ENCODE data around the gene CCZ1B.
"Not testable (repeated sequence)": the region's sequence is repeated elsewhere in the genome, so short reads cannot be mapped to it uniquely, and the experiment has no call there.

CCZ1B gene

GRCh38 chr7:6831018-6831725 is 5.1 kb upstream of the CCZ1B start:
- no peak for DNase-seq (ENCODE audit: low spot score)

GRCh38 chr7:6830026-6830425 is 4.0 kb upstream of the CCZ1B start:
- DNase-seq (ENCODE audit: low spot score), result not testable (repeated sequence)

GRCh38 chr7:6829616-6830015 is 3.5 kb upstream of the CCZ1B start:
- not testable (repeated sequence) for DNase-seq (ENCODE audit: low spot score)

DNA sequence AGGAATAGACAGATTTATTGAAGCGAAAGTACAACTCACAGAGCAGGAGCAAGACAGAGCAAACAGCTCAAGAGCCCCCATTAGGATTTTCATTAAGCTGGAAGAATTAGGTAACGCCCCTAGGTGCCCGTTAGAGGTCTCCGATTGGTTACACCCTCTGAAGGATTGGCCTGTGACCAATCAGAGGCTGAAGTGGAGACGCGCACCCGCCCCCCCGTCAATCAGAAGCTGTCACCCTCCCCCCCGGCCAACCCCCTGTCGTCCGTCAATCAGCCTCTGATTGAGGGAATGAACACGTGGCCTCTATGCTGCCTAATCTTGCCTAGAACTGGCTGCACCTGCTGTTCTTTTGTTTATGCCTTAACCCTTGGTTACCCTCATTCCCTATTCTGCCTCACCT is 1.1 kb upstream of the CCZ1B start:
- peak; percentile 71 for DNase-seq (ENCODE audit: low spot score)

GRCh38 chr7:6825236-6826125 is 594 bp downstream of the CCZ1B start:
- not testable (repeated sequence) for DNase-seq (ENCODE audit: low spot score)

GRCh38 chr7:6821622-6822021 is 4.5 kb downstream of the CCZ1B start:
- not testable (repeated sequence) for DNase-seq (ENCODE audit: low spot score)

DNA sequence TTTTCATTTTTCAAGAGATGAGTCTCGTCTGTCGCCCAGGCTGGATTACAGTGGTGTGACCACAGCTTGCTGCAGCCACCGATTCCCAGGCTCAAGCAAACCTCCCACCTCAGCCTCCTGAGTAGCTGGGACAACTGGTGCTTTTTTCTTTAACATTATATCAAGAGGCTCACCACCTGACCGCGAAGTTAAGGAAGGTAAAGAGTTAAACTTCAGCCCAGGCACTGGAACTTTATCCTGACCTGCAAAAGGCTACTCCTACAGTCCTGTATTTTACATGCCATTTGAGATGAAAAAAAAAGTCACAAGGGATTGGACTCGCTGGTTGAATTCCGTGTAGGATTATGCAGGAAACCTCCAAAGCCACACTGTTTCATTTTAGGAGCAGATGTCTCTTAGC is 10.6 kb downstream of the CCZ1B start:
- DNase-seq (ENCODE audit: low spot score), result not testable (repeated sequence)

GRCh38 chr7:6813011-6813410 is 13.1 kb downstream of the CCZ1B start:
- DNase-seq (ENCODE audit: low spot score), result not testable (repeated sequence)

- DNase-seq (ENCODE audit: low spot score), result not testable (repeated sequence)
Observed at GRCh38 chr7:6807959-6808358, 18.1 kb downstream of the CCZ1B start.

DNA sequence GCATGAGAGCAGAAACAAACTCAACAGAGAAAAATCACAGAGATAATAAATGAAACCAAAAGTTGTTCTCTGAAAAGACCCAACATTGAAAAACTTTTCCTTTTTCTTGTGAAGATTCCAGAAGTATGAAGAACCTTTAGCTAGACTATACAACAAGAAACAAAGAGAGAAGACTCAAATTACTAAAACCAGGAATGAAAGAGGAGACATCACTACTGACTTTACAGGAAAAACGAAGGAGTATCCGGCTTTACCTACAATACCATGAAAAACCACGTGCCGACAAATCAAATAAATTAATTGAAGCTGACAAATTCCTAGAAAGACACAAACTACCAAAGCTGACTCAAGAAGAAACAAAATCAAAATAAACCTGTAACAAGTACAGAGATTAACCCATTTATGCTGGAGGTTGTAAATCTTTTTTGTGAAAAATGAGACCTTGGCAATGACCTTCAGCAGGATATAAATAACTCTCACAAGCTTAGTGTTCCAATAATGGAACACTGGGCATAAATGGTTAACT is 18.6 kb downstream of the CCZ1B start:
- DNase-seq (ENCODE audit: low spot score), result not testable (repeated sequence)

- not testable (repeated sequence) for DNase-seq (ENCODE audit: low spot score)
Observed at GRCh38 chr7:6800331-6800730, 25.7 kb downstream of the CCZ1B start.

DNA sequence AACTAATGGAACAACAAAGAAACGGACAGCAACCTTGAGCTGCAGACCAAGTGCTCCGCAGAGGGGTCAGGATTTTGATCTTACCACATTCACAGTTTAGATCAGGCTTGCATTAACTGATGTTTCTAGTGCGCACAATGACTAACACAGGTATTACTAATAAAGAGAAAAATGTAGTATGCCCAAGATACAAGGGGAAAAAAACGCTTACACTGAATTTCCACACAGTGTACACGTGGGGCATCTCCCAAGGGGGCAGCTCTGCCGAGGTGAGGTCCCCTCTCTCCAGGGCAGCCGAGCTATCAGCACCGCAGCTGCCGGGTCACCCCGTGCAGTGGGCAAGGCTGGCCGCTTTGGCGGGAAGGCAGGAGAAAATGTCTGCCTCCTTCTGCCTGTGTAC is 26.2 kb downstream of the CCZ1B start:
- DNase-seq (ENCODE audit: low spot score), result not testable (repeated sequence)

DNA sequence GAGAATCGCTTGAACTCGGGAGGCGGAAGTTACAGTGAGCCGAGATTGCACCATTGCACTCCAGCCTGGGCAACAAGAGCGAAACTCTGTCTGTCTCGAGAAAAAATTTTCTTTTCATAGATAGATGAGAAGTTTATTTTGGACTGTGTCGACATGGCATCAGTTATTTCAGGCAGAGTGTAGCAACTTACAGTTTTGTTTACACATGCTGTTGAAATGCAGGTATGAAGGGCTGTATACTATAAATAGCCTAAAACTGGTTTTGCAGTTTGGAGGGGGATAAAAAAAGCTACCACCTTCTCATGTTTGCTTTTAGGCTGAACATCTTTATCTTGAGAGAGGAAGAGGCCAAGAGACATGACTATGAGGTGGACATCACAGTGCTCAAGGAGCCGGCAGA is 28.0 kb downstream of the CCZ1B start:
- DNase-seq (ENCODE audit: low spot score), result not testable (repeated sequence)

GRCh38 chr7:6797218-6797617 is 28.9 kb downstream of the CCZ1B start:
- DNase-seq (ENCODE audit: low spot score), result not testable (repeated sequence)

DNA sequence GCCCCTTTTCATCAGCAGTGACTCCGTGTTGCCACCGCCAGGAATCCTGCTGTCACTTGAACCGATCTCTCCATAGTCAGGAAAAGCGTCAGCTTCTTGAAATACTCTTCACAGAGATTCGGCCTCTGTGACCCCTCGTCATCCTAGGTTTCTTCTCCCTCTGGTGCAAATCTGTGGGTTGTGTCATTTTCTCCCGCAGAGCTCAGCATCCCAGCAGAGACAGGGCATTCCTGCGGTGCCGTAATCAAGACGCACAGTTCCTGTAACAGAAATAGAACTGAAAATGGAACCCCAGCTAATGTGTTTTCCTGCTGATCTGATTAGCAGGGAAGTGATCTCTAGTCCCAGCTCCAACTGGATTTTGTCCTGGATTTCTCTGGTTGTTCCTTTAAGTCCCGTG is 31.8 kb downstream of the CCZ1B start:
- not testable (repeated sequence) for DNase-seq (ENCODE audit: low spot score)

- not testable (repeated sequence) for DNase-seq (ENCODE audit: low spot score)
Observed at GRCh38 chr7:6792113-6792872, 33.8 kb downstream of the CCZ1B start.

GRCh38 chr7:6789353-6789752 is 36.7 kb downstream of the CCZ1B start:
- DNase-seq (ENCODE audit: low spot score), result not testable (repeated sequence)

GRCh38 chr7:6781581-6781980 is 44.5 kb downstream of the CCZ1B start:
- DNase-seq (ENCODE audit: low spot score), result not testable (repeated sequence)

- not testable (repeated sequence) for DNase-seq (ENCODE audit: low spot score)
Observed at GRCh38 chr7:6761186-6761585, 64.9 kb downstream of the CCZ1B start.

DNA sequence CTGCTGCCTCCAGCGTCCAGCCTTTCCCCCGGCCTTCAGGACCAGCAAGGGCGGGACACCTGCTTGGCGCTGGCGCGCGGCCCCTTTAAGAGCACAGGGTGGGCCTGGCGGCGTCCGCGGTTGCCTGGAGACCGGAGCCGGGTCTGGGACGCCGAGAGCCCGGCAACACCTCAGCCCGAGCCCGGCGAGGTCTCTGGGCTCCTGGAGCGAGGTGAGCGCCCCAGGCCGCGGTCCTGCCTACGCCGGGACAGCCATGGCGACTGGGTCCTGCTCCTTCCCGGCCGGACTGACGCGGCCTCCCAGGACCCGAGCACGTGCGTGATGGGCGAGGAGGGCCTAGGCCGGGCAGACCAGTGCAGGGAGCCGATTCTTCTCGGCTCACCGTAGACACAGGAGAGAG is 72.1 kb downstream of the CCZ1B start, which contains the start of gene RSPH10B2:
Gene RSPH10B2 (plus strand): TSS at position 140 of the 400 bp plus-strand sequence. CDS start 3,575 bp downstream, outside the sequence.
- DNase-seq (ENCODE audit: low spot score), result not testable (repeated sequence)

DNA sequence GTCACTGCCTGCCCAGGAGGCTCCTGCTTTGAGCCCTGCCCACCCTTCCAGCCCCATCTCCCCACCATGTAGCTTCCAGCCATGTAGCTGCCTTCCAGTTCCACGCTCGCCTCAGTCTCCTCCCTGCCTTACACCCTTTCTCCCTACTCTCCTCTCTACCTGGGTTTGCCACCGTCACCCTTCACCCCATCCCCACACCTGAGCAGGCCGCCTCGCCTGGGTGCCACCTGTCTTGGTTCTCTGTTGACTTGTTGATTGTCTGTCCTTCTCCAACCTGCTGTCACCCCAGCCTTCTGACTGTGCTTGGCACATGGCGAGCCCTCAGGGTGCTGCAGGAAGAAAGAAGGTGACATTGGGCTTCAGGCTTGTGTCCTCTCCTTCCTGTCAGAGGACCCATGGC is 75.9 kb downstream of the CCZ1B start:
- DNase-seq (ENCODE audit: low spot score), result not testable (repeated sequence)

DNA sequence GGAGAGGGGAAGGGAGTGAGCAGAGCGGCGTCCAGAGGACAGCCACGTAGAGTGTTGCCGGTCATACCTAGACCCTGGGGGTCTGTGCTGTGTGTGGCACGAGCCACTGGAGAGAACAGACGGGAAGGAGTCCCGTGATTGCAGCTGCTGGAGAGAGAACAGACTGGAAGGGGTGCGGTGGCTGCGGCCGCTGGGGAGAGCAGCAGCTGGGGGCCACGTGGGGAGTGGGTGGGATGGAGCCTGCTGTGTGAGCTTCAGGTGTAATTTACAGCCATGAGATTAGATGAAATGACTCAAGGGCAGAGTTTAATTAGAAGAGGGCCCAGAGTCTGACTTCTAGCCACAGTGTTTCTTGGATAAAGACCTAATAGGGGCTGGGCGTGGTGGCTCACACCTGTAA is 76.7 kb downstream of the CCZ1B start:
- DNase-seq (ENCODE audit: low spot score), result not testable (repeated sequence)

All from iPS-NIHi11 (cell line).